Kidney glomerular epithelial cell (primary cell): ENCODE results near the gene OXGR1.
"Not testable (repeated sequence)": the region's sequence is repeated elsewhere in the genome, so short reads cannot be mapped to it uniquely, and the experiment has no call there.

ENCODE experiments used
- DNase-seq: peaks from one replicate; lab custom pipeline; 2025; lab: John Stamatoyannopoulos, UW

OXGR1 gene

GRCh38 chr13:96994017-96994857 lies at the start of gene OXGR1:
Gene OXGR1, minus strand, starts transcription at chr13:96994476. Its CDS starts 6,717 bp downstream, at chr13:96987759.
- peak; percentile 23 for DNase-seq

GRCh38 chr13:97043302-97043701 lies 49.0 kb upstream of the OXGR1 start:
- DNase-seq = peak; percentile 16

- peak; percentile 26 for DNase-seq
These were observed 36.6 kb upstream of the OXGR1 start for GRCh38 chr13:97030705-97031452.

GRCh38 chr13:97028441-97029299 lies 34.4 kb upstream of the OXGR1 start:
- peak; percentile 34 for DNase-seq

- no peak for DNase-seq
These were observed 32.9 kb upstream of the OXGR1 start for GRCh38 chr13:97027162-97027554.

- DNase-seq = no peak
These were observed 32.4 kb upstream of the OXGR1 start for GRCh38 chr13:97026531-97027161.

- not testable (repeated sequence) for DNase-seq
These were observed 29.5 kb upstream of the OXGR1 start for GRCh38 chr13:97023812-97024211.

- DNase-seq = no peak
These were observed 28.8 kb upstream of the OXGR1 start for GRCh38 chr13:97023117-97023516.

- no peak for DNase-seq
These were observed 27.0 kb upstream of the OXGR1 start for GRCh38 chr13:97021241-97021640.

GRCh38 chr13:97020689-97021240 lies 26.5 kb upstream of the OXGR1 start:
- DNase-seq = no peak

- no peak for DNase-seq
These were observed 25.9 kb upstream of the OXGR1 start for GRCh38 chr13:97020194-97020593.

- no peak for DNase-seq
These were observed 25.0 kb upstream of the OXGR1 start for GRCh38 chr13:97019236-97019635.

GRCh38 chr13:97018029-97018819 lies 23.9 kb upstream of the OXGR1 start:
- DNase-seq = peak; percentile 47

- no peak for DNase-seq
These were observed 23.0 kb upstream of the OXGR1 start for GRCh38 chr13:97017322-97017721.

GRCh38 chr13:97015661-97016350 lies 21.5 kb upstream of the OXGR1 start:
- peak; percentile 15 for DNase-seq

- DNase-seq = no peak
These were observed 18.2 kb upstream of the OXGR1 start for GRCh38 chr13:97012251-97013048.

- DNase-seq = no peak
These were observed 17.3 kb upstream of the OXGR1 start for GRCh38 chr13:97011446-97012131.

- DNase-seq = peak; percentile 23
These were observed 14.4 kb upstream of the OXGR1 start for GRCh38 chr13:97008643-97009042.
